CD8-positive, alpha-beta memory T cell (primary cell): ENCODE results near the gene ITPR3. TPM values are rescaled to one million over a fixed set of nuclear protein-coding genes. Genes with fewer than 3 reads are reported as not detected.

ENCODE experiments used
- CTCF ChIA-PET: fragments of 350-600 bp; sonication (Branson Sonifier 250); formaldehyde crosslinking; loops from one replicate; lab custom pipeline; 2021; ENCODE audit warnings: antibody characterized with exemption; lab: Charles Lee
- POLR2A ChIA-PET: fragments of 350-600 bp; sonication (Branson Sonifier 250); formaldehyde crosslinking; loops from one replicate; lab custom pipeline; 2021; ENCODE audit warnings: antibody characterized with exemption; lab: Charles Lee
- DNase-seq, 5 donors: peaks; one replicate each; pipeline versions ENCODE4 v3.0.0 to v3.0.0-alpha.2; 2020 to 2022; ENCODE audit warnings: mixed read lengths in 1 of 5
- H3K27ac ChIP-seq: one replicate; pipeline ENCODE4 v1.7.0; 2013; ENCODE audit warnings: low read depth, mild to moderate bottlenecking, low read length, moderate library complexity
- H3K27me3 ChIP-seq: 2 replicates; pipeline ENCODE4 v1.7.0; 2013; ENCODE audit warnings: low read length, mild to moderate bottlenecking; ENCODE audit not compliant: insufficient read depth, poor library complexity, severe bottlenecking
- H3K36me3 ChIP-seq: 2 replicates; pipeline ENCODE4 v1.7.0; 2013; ENCODE audit warnings: mild to moderate bottlenecking, low read length, moderate library complexity; ENCODE audit not compliant: insufficient read depth
- H3K4me1 ChIP-seq: 2 replicates; pipeline ENCODE4 v1.7.0; 2013; ENCODE audit warnings: mild to moderate bottlenecking, low read length, moderate library complexity; ENCODE audit not compliant: insufficient read depth
- H3K4me3 ChIP-seq: 2 replicates; pipeline ENCODE4 v1.7.0; 2013; ENCODE audit warnings: mild to moderate bottlenecking, low read length
- H3K9me3 ChIP-seq: 2 replicates; pipeline ENCODE4 v1.7.0; 2013; ENCODE audit warnings: mild to moderate bottlenecking, low read length
- H3K27ac Mint-ChIP-seq, 8 donors: one replicate each; pipeline ENCODE4 v1.8.0; 2020 to 2021; ENCODE audit warnings: mixed read lengths in 8 of 8, mild to moderate bottlenecking in 6 of 8, inconsistent platforms in 3 of 8, moderate library complexity in 3 of 8
- H3K27me3 Mint-ChIP-seq, 2 donors: one replicate each; pipeline ENCODE4 v1.8.0; 2020 to 2021; ENCODE audit warnings: mixed read lengths in 2 of 2, mild to moderate bottlenecking in 1 of 2, moderate library complexity in 1 of 2
- H3K36me3 Mint-ChIP-seq, 3 donors: one replicate each; pipeline ENCODE4 v1.8.0; 2020 to 2021; ENCODE audit warnings: mixed read lengths in 3 of 3, inconsistent platforms in 1 of 3, mild to moderate bottlenecking in 1 of 3
- H3K4me1 Mint-ChIP-seq, 3 donors: one replicate each; pipeline ENCODE4 v1.8.0; 2020 to 2021; ENCODE audit warnings: mixed read lengths in 3 of 3, inconsistent platforms in 1 of 3, mild to moderate bottlenecking in 1 of 3
- H3K4me3 Mint-ChIP-seq, 7 donors: one replicate each; pipeline ENCODE4 v1.8.0; 2020 to 2021; ENCODE audit warnings: mixed read lengths in 7 of 7, mild to moderate bottlenecking in 6 of 7, moderate library complexity in 4 of 7, inconsistent platforms in 2 of 7
- H3K9me3 Mint-ChIP-seq, 5 donors: one replicate each; pipeline ENCODE4 v1.8.0; 2020 to 2022; ENCODE audit warnings: mixed read lengths in 5 of 5, mild to moderate bottlenecking in 3 of 5, moderate library complexity in 2 of 5, inconsistent platforms in 1 of 5
- polyA plus RNA-seq: library from polyadenylated mRNA; unstranded; fragments of 300-500 nt; fragmentation: Illumina TruSeq; gene quantifications from one replicate; pipeline ENCODE4 v1.2.3, GENCODE V29; 2021
- total RNA-seq, 2 experiments: library from RNA; stranded (reverse); gene quantifications; one replicate each; pipeline ENCODE4 v1.2.3, GENCODE V29; 2021

ITPR3 gene
- total and polyA plus RNA-seq, 3 experiments from 2014 or later = 7.9 to 43.3 (median 42.0) TPM

GRCh38 chr6:33685411-33686224 is 64.5 kb downstream of the ITPR3 start:
- H3K36me3 Mint-ChIP-seq = peaks cover 6 to 95% (median 22%) of the 10 kb centered on the region in 3 donors
- peaks cover 33% of the 10 kb centered on the region for H3K36me3 ChIP-seq

GRCh38 chr6:33686225-33686924 is 65.3 kb downstream of the ITPR3 start:
- H3K4me3 Mint-ChIP-seq = no peak overlapping the region
- H3K4me1 Mint-ChIP-seq = peaks cover 5 to 15% (median 11%) of the 10 kb centered on the region in 3 donors
- POLR2A ChIA-PET = no interaction called here
- Histone ChIP-seq H3K36me3 (peaks cover 40% of the 10 kb centered on the region), H3K27me3 (no peaks in the 10 kb centered on the region), H3K4me1 (peaks cover 12% of the 10 kb centered on the region), H3K9me3 (no peaks in the 10 kb centered on the region), H3K27ac (no peak overlapping the region), H3K4me3 (no peak overlapping the region)
- peak overlapping the region in 6 of 8 donors; percentile 5 to 96 (median 48) for H3K27ac Mint-ChIP-seq
- H3K9me3 Mint-ChIP-seq = peaks cover 0 to 1% (median 0%) of the 10 kb centered on the region in 5 donors
- H3K36me3 Mint-ChIP-seq = peaks cover 6 to 96% (median 20%) of the 10 kb centered on the region in 3 donors
- H3K27me3 Mint-ChIP-seq = peaks cover 0 to 2% of the 10 kb centered on the region in 2 donors
- CTCF ChIA-PET = no interaction called here
- no peak for DNase-seq

More at GRCh38 chr6:33685411-33686224, 64.5 kb downstream of the ITPR3 start:
- Histone ChIP-seq H3K27ac (no peak overlapping the region), H3K27me3 (no peaks in the 10 kb centered on the region), H3K4me1 (peaks cover 12% of the 10 kb centered on the region), H3K9me3 (no peaks in the 10 kb centered on the region), H3K4me3 (no peak overlapping the region)
- H3K27me3 Mint-ChIP-seq = peaks cover 0 to 2% of the 10 kb centered on the region in 2 donors
- peaks cover 0 to 1% (median 0%) of the 10 kb centered on the region in 5 donors for H3K9me3 Mint-ChIP-seq
- H3K4me3 Mint-ChIP-seq = no peak overlapping the region
- H3K4me1 Mint-ChIP-seq = peaks cover 0 to 13% (median 11%) of the 10 kb centered on the region in 3 donors
- ChIA-PET POLR2A (no interaction called here), CTCF (no interaction called here)
- DNase-seq = no peak
- H3K27ac Mint-ChIP-seq = peak overlapping the region in 3 of 8 donors; percentile 48 to 68 (median 58)

- Histone ChIP-seq H3K27me3 (no peaks in the 10 kb centered on the region), H3K27ac (no peak overlapping the region), H3K4me3 (no peak overlapping the region), H3K9me3 (no peaks in the 10 kb centered on the region), H3K36me3 (peaks cover 48% of the 10 kb centered on the region), H3K4me1 (peaks cover 20% of the 10 kb centered on the region)
- Mint-ChIP-seq H3K4me1 (peaks cover 14 to 22% (median 18%) of the 10 kb centered on the region in 3 donors), H3K27ac (peak overlapping the region in 3 of 8 donors; percentile 44 to 87 (median 72)), H3K4me3 (no peak overlapping the region), H3K27me3 (peaks cover 0 to 2% of the 10 kb centered on the region in 2 donors), H3K9me3 (peaks cover 0 to 1% (median 0%) of the 10 kb centered on the region in 5 donors), H3K36me3 (peaks cover 6 to 96% (median 20%) of the 10 kb centered on the region in 3 donors)
- no peak for DNase-seq
- POLR2A ChIA-PET = interaction anchor here (1.0 kb wide), 1 partner anchor 8 kb away, joined by 3 read pairs; no protein-coding TSS in a partner anchor
- CTCF ChIA-PET = no interaction called here
Observed at GRCh38 chr6:33686981-33687975, 66.2 kb downstream of the ITPR3 start.

- Histone ChIP-seq H3K4me3 (no peak overlapping the region), H3K36me3 (peaks cover 48% of the 10 kb centered on the region), H3K27me3 (no peaks in the 10 kb centered on the region), H3K27ac (no peak overlapping the region), H3K9me3 (no peaks in the 10 kb centered on the region), H3K4me1 (peaks cover 22% of the 10 kb centered on the region)
- H3K36me3 Mint-ChIP-seq = peaks cover 6 to 97% (median 21%) of the 10 kb centered on the region in 3 donors
- ChIA-PET POLR2A (interaction anchor here (1.0 kb wide), 1 partner anchor 9 kb away, joined by 3 read pairs; no protein-coding TSS in a partner anchor), CTCF (no interaction called here)
- no peak overlapping the region for H3K4me3 Mint-ChIP-seq
- peaks cover 0 to 2% of the 10 kb centered on the region in 2 donors for H3K27me3 Mint-ChIP-seq
- peak overlapping the region in 1 of 8 donors; percentile 19 for H3K27ac Mint-ChIP-seq
- DNase-seq = no peak
- H3K4me1 Mint-ChIP-seq = peaks cover 18 to 27% (median 21%) of the 10 kb centered on the region in 3 donors
- H3K9me3 Mint-ChIP-seq = peaks cover 0 to 1% (median 0%) of the 10 kb centered on the region in 5 donors
Observed at GRCh38 chr6:33688006-33688405, 66.9 kb downstream of the ITPR3 start.

- H3K27ac ChIP-seq = no peak overlapping the region
Observed at GRCh38 chr6:33688451-33689147, 67.5 kb downstream of the ITPR3 start.

GRCh38 chr6:33689148-33689494 is 68.0 kb downstream of the ITPR3 start:
- Mint-ChIP-seq H3K4me3 (no peak overlapping the region), H3K27ac (peak overlapping the region in 6 of 8 donors; percentile 58 to 85 (median 72))
- POLR2A ChIA-PET = no interaction called here

More at GRCh38 chr6:33688451-33689147, 67.5 kb downstream of the ITPR3 start:
- Mint-ChIP-seq H3K4me3 (no peak overlapping the region), H3K9me3 (peaks cover 0 to 1% (median 0%) of the 10 kb centered on the region in 5 donors), H3K36me3 (peaks cover 6 to 94% (median 21%) of the 10 kb centered on the region in 3 donors), H3K4me1 (peaks cover 21 to 27% (median 27%) of the 10 kb centered on the region in 3 donors), H3K27me3 (peaks cover 0 to 2% of the 10 kb centered on the region in 2 donors), H3K27ac (peak overlapping the region in 5 of 8 donors; percentile 36 to 85 (median 58))
- peaks cover 22% of the 10 kb centered on the region for H3K4me1 ChIP-seq
- ChIA-PET POLR2A (interaction anchor here (1.0 kb wide), 1 partner anchor 9 kb away, joined by 3 read pairs; no protein-coding TSS in a partner anchor), CTCF (no interaction called here)
- no peaks in the 10 kb centered on the region for H3K27me3 ChIP-seq
- H3K4me3 ChIP-seq = no peak overlapping the region
- H3K9me3 ChIP-seq = no peaks in the 10 kb centered on the region
- peaks cover 52% of the 10 kb centered on the region for H3K36me3 ChIP-seq
- no peak for DNase-seq

More at GRCh38 chr6:33689148-33689494, 68.0 kb downstream of the ITPR3 start:
- Mint-ChIP-seq H3K36me3 (peaks cover 7 to 91% (median 21%) of the 10 kb centered on the region in 3 donors), H3K4me1 (peaks cover 24 to 32% (median 29%) of the 10 kb centered on the region in 3 donors), H3K9me3 (peaks cover 0 to 1% (median 0%) of the 10 kb centered on the region in 5 donors), H3K27me3 (peaks cover 0 to 2% of the 10 kb centered on the region in 2 donors)
- Histone ChIP-seq H3K4me1 (peaks cover 26% of the 10 kb centered on the region), H3K9me3 (no peaks in the 10 kb centered on the region), H3K27ac (no peak overlapping the region), H3K4me3 (no peak overlapping the region), H3K27me3 (no peaks in the 10 kb centered on the region), H3K36me3 (peaks cover 56% of the 10 kb centered on the region)
- no peak for DNase-seq
- CTCF ChIA-PET = no interaction called here
